Measurements from ENCODE around the gene TMED4. TPM values are rescaled to one million over a fixed set of nuclear protein-coding genes. Genes with fewer than 3 reads are reported as not detected.
A peak's percentile ranks its signal among the peaks of the same experiment; 100 is the strongest.

The TMED4 gene
- polyA plus RNA-seq (2013, experiment 1 of 2; ENCODE audit: insufficient read length) = 46.8 TPM
- 47.9 TPM for polyA plus RNA-seq (2013, experiment 2 of 2; ENCODE audit: insufficient read length)

DNA sequence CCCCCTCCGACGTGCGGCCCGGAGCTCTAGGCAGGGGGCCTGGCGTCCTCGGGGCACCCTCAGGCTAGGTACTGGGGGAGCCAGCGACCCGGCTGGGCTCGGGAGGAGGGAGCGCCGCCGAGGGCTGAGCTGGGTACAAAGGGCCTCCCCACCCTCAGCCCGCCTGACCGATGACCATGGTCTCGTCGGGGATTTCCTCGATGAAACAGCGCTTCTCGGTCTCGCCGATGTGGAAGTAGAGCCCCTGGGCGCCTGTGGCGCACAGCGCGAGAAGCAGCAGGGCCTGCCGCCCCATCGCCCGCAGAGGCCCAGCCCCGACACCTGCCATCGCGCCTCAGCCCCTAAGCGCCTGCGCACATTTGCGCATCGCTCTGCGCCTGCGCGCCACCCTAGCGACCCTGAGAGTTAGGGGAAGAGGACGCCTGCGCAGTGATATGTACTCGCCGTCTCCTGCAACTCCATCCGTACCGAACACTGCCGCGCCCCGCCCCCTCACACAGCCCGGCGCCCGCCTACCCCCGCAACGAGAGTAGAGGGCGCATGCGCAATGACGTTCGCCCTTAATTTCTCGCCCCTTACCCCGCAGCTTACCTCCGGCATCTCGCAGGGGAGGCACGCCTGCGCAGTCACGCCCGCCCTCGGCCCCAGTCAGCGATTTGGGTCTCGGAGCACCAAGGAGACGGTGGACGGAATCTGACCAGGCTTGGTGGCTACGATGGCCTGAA is at the start of gene TMED4:
Gene TMED4, minus strand, starts transcription at position 353 of the 725 bp plus-strand sequence. Its CDS starts 25 bp downstream, at position 328.
- DNase-seq = peak; percentile 98

GRCh38 chr7:44631458-44632115 is 49.6 kb upstream of the TMED4 start:
- DNase-seq = peak; percentile 64

DNA sequence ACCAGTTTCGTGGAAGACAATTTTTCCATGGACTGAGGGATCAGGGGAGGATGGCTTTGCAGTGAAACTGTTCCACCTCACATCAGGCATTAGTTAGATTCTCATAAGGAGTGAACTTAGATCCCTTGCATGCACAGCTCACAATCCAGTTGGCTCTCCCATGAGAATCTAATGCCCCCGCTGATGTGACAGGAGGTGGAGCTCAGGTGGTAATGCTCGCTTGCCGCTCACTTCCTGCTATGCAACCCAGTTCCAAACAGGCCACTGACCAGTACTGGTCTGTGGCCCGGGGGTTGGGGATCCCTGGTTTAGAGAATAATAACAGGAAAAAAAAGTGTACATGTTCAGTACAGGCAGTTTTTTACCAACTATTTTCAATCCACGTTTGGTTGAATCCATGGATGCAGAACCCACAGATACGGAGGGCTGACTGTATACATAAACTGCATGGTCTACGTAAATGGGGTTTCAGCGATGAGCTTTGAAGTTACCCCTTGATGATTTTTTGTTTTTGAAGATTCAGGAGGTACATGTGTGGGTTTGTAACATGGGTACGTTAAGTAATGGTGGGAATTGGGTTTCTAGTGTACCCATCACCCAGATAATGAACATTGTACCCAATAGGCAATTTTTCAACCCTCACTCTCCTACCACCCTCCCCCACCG is 48.9 kb upstream of the TMED4 start:
- no peak for DNase-seq

GRCh38 chr7:44629829-44630522 is 47.9 kb upstream of the TMED4 start:
- DNase-seq = no peak

GRCh38 chr7:44626620-44627019 is 44.6 kb upstream of the TMED4 start:
- no peak for DNase-seq

DNA sequence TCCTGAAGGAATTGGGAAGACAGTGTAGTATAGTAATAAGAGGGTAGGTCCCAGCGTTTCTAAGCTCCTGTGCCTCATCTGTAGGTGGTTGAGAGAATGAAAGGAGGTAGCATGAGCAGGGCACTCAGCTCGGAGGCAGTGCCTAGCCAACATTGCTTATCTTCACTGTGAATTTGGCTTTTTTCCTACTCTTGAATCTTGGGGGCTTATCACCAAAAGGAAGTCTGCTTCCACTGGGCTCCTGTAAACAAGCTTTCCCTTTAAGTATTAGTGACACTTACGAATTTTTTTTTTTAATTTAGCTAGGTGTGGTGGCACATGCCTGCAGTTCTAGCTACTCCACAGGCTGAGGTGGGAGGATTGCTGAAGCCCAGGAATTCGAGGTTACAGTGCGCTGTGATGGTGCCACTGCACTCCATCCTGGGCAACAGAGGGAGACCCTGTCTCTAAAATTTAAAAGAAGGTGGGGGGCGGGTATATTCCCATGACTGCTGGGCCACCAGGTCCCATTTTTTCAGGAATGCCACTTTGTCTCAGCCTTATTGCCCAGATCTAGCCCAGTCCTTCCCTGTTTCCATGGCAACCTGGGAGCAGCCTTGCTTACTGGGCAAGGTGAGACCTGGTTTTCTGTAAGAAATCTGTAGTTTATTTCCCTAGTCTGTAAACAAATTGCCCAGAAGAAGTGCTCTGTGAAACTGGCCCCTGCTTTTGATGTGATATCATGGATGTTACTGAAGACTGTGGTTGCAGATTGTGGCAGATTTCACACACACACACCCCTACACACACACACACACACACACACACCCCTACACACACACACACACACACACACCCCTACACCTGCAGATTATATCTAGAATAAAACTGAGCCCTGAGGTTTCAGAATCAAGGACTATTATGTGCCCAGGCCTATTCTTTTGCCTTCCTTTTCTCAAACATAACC is 43.8 kb upstream of the TMED4 start:
- DNase-seq = no peak

- DNase-seq = no peak
Measured at GRCh38 chr7:44624318-44624717, 42.3 kb upstream of the TMED4 start.

DNA sequence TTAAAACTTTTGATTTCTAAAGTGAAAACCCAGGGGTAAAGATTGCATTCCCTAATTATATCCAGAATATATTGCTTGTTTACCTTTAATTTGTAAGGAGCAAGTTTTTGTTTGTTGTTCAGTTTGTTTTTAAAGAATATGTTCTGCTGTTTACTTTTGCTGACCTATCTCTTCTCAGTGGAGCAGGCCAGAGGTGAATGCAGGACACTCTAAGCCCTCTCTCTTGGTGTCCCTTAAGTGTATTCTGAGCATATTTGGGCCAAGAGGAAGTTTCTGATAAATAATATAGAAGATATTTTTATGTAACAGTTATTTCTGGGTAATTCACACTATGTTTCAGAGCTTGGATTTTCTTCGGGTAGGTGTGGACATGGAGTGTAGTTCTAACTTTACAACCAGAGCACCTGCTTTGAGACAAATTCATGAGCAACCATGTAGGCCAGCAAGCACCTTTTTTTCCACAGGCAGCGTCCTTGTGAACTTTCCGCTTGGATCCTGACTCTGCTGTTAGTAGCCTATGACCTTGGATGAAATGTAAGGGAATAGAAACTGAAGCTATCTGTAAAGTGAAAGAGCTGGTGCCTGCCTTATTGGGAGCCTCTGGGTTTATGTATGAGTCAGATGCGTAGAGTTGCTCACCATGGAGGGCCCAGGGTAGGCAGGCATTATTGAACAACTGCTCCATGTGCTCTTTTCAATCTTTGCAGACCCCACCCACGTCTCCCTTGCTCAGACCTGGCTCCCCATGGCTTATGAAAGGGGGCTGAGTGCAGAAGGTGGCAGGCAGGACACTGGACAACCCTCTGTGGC is 40.5 kb upstream of the TMED4 start:
- DNase-seq = no peak

DNA sequence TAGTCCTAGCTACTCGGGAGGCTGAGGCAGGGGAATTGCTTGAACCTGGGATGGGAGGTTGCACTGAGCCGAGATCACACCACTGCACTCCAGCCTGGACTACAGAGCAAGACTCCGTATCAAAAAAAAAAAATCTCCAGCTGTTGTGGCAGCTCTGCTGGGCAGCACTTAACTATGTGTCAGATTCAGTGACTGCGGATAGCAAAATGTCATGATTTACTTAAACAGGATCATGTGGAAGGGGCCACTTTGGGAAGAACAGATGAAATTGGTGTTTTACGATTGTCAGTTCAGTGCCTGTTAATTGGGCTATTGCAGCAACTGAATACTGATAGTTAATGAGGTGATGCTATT is 39.7 kb upstream of the TMED4 start:
- no peak for DNase-seq

DNA sequence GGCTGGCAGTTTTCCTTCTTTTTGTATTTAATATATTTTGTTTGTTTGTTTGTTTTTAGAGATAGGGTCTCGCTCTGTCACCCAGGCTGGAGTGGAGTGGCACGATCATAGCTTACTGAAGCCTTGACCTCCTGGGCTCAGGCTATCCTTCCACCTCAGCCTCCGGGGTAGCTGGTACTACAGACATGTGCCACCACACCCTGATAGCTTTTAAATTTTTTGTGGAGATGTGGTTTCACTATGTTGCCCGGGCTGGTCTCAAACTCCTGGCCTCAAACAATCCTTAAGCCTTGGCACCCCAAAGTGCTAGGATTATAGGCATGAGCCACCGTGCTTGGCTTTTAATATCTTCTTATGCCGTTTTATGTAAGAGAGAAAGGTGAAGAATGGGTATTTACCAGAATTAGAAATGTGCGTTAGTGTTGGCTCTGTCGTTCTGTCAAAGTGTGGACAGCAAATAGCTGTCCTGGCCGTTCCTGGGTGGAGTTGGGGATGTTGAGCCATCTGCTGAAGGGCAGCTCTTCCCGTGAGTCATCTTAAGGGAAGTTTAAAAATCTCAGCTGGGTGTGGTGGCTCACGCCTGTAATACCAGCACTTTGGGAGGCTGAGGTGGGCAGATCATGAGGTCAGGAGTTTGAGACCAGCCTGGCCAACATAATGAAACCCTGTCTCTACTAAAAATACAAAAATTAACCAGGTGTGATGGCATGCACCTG is 39.2 kb upstream of the TMED4 start:
- peak; percentile 27 for DNase-seq

DNA sequence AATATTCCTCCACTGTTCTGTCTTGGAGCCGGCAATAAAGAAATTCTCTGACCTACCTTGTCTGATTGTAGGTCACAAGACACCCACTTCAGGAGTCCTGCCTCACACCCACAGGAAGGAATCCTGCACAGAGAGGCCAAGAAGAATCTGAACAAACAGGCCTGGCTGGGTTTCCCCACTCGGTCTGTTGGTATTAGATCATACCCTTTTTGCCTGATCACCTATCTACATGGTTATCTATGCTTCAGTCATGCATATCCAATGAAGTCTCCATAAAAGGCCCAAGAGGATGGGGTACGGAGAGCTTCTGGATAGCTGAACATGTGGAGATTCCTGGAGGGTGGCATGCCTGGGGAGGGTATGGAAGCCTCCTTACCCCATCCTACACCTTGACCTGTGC is 36.7 kb upstream of the TMED4 start:
- no peak for DNase-seq

DNA sequence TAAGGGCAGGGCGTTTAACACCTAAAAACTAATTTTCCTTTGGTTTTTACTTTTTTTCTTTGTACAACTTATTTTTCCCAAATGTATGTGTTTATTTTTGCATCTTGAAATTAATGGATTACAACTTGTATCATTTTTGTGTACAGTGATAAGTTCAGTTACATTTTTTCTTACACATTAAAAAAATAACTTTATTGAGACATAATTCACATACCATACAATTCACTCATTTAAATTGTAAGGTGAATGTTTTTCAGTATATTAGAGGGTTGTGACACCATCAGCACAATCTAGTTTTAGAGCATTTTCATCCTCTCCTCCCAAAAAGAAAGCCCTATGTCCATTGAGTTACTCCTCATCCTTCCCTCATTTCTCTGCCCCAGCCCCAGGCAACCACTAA is 36.0 kb upstream of the TMED4 start:
- DNase-seq = no peak

- peak; percentile 43 for DNase-seq
Measured at GRCh38 chr7:44617225-44617890, 35.3 kb upstream of the TMED4 start.

DNA sequence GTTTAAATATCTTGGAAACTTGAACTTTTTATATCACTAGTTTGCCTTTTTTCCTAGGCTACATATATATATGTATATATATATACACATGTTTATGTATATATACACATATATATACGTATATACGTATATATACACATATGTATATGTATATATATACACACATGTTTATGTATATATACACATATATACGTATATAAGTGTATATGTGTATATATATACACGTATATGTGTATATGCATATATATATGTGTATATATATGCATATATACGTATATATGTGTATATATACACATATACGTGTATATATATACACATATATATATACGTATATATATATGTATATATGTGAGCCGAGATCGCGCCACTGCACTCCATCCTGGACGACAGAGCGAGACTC is 34.5 kb upstream of the TMED4 start:
- no peak for DNase-seq

DNA sequence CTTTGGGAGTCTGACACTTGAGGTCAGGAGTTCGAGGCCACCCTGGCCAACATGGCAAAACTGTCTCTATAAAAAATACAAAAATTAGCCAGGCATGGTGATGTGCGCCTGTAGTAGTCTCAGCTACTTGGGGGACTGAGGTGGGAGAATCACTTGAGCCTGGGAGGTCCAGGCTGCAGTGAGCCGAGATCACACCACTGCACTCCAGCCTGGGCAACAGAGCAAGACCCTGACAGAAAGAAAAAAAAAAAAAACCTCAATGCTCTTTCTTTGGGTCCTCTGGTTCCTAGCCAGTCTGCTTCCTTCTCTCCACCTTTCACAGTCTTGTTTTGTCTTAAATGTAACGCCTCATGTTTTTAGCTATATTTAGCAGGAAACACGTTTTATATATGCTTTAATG is 33.8 kb upstream of the TMED4 start:
- no peak for DNase-seq

DNA sequence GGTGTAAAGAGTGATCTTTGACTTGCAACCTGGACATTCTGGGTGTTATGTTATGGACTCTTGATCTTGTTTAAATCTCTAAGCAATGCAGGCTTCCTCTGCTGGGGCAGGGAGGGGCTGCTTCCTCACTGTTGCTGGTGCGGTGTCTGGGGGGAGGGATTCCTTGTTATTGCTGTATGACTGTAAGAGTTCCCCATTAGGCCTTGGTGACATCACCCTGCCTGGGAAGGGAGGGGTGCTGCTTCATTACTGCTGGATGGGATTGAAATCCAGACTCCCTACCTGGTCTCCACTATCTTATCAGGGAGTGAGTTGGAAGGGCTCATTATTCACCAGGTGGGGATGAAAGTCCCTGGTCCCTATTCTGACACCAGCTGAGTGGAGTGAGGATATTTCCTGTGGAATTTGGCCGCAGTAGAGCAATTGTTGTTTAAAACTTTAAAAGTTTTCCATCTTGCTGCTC is 33.1 kb upstream of the TMED4 start:
- DNase-seq = peak; percentile 49

GRCh38 chr7:44609829-44610228 is 27.8 kb upstream of the TMED4 start:
- DNase-seq = no peak

GRCh38 chr7:44608916-44609648 is 27.1 kb upstream of the TMED4 start:
- DNase-seq = peak; percentile 95

All from fibroblast of skin of scalp (primary cell).